ENCODE data around the gene RIPOR1.

GRCh38 chr16:67482233-67482924 lies 46.2 kb upstream of the RIPOR1 start:
- TF ChIP-seq, protein P1, sequence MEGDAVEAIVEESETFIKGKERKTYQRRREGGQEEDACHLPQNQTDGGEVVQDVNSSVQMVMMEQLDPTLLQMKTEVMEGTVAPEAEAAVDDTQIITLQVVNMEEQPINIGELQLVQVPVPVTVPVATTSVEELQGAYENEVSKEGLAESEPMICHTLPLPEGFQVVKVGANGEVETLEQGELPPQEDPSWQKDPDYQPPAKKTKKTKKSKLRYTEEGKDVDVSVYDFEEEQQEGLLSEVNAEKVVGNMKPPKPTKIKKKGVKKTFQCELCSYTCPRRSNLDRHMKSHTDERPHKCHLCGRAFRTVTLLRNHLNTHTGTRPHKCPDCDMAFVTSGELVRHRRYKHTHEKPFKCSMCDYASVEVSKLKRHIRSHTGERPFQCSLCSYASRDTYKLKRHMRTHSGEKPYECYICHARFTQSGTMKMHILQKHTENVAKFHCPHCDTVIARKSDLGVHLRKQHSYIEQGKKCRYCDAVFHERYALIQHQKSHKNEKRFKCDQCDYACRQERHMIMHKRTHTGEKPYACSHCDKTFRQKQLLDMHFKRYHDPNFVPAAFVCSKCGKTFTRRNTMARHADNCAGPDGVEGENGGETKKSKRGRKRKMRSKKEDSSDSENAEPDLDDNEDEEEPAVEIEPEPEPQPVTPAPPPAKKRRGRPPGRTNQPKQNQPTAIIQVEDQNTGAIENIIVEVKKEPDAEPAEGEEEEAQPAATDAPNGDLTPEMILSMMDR (IDR thresholded peaks at IDR 0.05), result no peak
- TF ChIP-seq POLR2A (IDR thresholded peaks at IDR 0.05; ENCODE audit: low read depth) (no peak), POLR2AphosphoS5 (IDR thresholded peaks at IDR 0.05) (no peak), EP300 (IDR thresholded peaks at IDR 0.05) (no peak)

Data from esophagus muscularis mucosa (tissue), 4 donors.